Measurements from ENCODE around the gene WDR73.

DNA sequence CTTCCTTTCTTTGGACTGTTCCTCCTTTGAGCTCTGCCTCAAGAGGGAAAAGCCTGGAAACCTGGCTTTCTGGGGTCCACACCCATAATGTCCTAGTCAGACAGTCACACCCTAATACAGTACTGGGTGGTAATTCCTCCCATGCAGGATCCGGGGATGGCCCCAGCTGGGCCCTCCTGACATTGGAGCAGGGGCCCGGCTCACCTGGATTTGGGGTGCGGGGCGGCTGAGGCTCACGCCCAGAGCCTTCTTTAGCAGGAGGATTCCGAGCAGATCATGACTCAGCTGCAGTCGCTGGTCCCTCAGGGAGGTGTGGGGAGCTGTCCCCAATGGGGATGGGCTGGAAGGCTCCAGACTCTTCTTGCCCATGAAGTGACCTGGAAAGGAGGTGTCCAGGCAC lies 2.9 kb upstream of the WDR73 start:
- TF ChIP-seq POLR2A (IDR thresholded peaks at IDR 0.05; ENCODE audit: low read depth) (no peak), EP300 (IDR thresholded peaks at IDR 0.05) (no peak)

All from esophagus muscularis mucosa (tissue), 2 donors.